ENCODE results near the gene XKR8.

The XKR8 gene, protein sequence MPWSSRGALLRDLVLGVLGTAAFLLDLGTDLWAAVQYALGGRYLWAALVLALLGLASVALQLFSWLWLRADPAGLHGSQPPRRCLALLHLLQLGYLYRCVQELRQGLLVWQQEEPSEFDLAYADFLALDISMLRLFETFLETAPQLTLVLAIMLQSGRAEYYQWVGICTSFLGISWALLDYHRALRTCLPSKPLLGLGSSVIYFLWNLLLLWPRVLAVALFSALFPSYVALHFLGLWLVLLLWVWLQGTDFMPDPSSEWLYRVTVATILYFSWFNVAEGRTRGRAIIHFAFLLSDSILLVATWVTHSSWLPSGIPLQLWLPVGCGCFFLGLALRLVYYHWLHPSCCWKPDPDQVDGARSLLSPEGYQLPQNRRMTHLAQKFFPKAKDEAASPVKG

DNA sequence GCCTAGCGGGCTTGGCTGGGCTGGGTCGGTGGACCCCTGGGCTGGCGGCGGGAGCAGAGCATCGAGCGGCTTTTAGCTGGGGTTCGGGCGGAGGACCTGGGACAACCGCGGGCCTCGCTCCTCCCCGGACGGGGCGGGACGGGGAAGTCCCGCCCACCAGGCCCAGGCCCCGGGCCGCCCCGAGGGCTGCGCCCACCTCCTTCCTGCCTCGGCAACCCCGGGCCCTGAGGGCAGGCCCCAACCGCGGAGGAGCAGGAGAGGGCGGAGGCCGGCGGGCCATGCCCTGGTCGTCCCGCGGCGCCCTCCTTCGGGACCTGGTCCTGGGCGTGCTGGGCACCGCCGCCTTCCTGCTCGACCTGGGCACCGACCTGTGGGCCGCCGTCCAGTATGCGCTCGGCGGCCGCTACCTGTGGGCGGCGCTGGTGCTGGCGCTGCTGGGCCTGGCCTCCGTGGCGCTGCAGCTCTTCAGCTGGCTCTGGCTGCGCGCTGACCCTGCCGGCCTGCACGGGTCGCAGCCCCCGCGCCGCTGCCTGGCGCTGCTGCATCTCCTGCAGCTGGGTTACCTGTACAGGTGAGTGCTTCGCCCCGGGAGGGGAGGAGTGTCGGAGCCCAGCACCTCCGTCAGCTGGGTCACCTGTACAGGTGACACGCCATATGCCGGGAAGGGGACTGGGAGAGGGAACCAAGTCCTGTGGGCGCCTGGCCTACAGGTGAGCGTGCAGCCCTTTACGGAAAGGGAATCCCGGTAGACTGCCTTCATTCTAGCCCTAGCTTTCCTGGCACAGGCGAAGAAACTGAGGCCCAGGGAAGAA, at the start of gene XKR8:
TSS of gene XKR8 (plus strand) at position 182 of the 812 bp plus-strand sequence. CDS start at position 279, 97 bp downstream.
- DNase-seq (ENCODE audit: low read depth): peak; percentile 68

DNA sequence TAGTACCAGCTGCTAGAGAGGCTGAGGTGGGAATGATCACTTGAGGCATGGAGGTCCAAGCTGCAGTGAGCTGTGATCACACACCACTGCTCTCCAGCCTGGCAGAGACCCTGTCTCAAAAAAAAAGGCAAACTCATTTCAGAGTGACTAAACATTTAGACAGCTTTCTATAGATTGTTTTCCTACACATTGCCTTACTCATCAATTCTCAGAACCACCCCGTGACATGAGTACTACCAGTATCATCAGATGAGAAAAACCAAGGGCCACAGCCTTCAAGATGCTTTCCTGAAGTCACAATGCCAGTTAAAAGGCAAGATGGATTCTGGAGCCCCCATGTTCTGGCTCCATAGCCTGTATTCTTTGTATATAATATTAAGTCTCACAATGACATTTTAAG, 47.3 kb upstream of the XKR8 start:
- no peak for DNase-seq (ENCODE audit: low read depth)

DNA sequence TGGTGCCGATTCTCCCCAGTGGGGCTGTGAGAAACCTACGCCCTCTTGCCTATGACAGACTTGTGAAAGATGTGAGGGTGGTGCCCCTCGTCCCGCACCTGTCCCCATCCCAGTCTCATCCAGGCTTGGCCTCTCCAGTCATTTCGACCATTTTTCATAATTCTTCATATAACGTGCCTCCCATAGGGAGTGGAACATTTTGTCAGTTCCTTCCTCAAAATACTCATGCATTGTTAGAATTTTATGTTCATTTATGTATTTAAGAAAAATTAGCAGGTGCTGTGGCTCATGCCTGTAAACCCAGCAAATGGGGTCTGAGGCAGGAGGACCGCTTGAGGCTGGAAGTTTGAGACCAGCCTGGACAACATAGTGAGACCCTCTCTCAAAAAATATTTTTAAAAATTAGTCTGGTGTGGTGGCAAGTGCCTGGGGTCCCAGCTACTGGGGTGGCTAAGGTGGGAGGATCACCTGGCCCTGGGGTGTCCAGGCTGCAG, 44.6 kb upstream of the XKR8 start:
- no peak for DNase-seq (ENCODE audit: low read depth)

DNA sequence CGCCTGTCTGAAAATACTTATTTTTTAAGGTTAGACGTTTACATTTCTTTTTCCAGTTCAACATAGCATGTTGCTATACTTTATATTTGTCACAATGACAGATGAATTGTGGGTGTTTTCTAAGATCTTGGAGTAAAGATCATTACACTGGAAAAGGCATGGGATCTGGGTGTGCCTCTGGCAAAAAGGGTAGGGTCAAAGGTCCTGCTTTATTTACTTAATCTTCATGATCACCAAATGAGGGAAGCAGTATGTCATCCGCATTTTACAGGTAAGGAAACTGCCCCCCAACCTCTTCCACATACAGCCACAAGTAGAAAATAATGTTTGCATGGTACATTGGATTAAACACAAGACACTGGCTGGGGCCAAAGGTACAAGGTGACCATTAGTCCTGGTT, 37.5 kb upstream of the XKR8 start:
- no peak for DNase-seq (ENCODE audit: low read depth)

DNA sequence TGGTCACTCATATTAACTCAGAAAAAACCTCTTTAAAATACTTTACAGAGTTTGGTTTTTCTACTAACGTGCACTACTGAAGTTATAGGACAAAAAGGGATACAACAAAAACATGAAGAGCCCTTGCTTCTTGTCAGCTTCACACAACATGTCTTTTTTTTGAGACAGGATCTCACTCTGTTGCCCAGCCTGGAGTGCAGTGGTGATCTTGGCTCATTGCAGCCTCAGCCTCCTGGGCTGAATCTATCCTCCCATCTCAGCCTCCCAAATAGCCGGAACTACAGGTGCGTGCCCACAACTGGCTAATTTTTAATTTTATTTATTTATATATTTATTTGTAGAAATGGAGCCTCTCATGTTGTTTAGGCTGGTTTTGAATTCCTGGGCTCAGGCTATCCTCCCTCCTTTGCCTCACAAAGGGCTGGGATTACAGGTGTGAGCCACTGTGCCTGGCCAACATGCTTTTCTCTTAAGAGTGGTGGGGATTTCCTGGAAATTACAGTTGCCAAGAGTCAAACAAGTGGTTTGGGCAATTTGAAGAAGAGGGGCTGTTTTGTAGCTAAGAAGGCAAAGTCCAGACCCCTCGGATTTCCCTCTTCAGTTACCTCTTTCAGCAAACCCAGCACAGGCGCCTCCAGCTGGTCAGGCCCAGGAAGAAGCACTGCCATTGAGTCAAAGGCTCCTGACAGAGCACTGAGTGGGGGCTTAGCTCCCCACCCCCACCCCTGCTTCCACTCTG, 31.4 kb upstream of the XKR8 start:
- DNase-seq (ENCODE audit: low read depth): no peak

DNA sequence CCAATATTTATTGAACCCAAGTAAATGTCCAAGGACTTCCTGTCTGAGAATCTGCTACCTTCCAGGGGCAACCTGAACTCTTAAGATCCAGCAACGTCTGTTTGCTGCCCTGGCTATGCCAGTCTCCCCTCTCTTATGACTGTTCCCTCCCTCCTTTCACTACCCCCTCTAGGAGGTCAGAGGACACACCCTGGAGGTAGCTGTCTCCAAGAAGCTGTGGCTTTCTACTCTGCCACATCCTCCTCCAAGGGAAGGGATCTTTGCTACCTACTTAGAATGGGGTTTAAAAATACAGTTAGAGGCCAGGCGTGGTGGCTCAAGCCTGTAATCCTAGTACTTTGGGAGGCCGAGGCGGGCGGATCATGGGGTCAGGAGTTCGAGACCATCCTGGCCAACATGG, 28.6 kb upstream of the XKR8 start:
- no peak for DNase-seq (ENCODE audit: low read depth)

DNA sequence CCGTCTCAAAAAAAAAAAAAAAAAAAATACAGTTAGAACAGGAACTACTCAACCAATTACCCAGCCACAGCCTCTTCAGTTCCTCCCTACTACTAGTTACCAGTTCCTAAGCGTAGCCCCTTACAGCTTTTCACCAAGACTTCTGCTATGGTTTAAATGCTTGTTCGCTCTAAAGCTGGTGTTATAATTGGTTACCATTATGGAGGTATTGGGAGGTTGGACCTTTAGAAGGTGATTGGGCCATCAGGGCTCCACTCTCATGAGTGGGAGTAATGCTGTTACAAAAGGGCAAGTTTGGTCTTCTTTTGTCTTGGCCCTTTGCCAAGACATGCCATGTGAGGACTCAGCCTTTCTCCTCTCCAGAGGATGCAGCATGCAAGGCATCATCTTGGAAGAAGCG, 28.0 kb upstream of the XKR8 start:
- peak; percentile 16 for DNase-seq (ENCODE audit: low read depth)

DNA sequence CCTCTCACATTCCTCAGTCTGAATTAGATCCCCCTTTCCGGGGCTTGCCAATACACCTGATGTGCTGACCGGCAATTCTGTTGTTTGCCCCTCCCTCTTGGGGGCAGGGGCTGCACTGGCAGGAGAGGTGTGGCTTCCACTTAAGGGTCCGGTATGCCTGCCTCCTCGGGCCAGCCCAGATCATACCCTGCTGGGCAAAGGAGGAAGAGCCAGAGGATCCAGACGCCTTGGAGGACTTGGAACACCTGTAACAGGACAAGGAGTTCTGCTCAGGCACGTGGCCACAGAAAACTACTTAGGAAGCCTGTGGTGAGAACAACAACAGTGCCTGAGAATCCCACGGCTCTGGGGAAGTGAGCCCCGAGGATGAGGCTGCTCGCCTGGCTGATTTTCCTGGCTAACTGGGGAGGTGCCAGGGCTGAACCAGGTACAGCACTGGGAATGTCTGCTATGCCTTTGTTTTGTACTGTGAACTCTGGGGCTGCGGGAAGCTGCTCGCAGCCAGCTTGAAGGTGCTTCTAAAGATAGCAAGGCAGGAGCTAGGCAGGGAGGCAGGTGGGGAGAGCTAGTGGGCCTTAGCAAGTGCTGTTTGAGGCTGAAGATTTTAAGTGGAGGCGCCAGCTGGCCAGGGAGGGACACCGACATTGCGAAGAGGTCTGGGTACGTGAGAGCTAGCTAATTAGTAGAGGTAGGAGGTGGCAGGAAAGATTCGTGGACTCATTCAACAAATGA, 24.8 kb upstream of the XKR8 start, which contains the start of gene SMPDL3B:
TSS of gene SMPDL3B (plus strand) at position 183 of the 732 bp plus-strand sequence. CDS start at position 367, 184 bp downstream.
- no peak for DNase-seq (ENCODE audit: low read depth)

DNA sequence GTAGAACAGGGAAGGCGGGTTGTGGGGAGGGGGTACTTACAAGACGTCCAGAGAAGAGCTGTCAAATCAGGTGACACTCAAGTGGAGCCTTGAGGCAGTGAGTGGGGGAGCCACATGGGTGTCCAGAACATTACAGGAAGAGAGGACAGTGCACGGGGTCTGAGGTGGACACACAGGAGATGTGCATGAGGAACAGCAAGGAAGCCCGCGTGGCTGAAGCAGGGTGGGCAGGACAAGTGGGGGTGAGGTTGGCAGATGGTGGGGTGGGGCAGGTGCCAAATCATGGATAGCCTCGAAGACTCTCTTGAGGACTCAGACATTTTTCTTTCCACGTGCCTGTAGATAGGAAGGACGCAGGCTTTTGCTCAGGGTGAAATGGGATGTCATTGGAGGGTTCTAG, 24.1 kb upstream of the XKR8 start:
- no peak for DNase-seq (ENCODE audit: low read depth)

DNA sequence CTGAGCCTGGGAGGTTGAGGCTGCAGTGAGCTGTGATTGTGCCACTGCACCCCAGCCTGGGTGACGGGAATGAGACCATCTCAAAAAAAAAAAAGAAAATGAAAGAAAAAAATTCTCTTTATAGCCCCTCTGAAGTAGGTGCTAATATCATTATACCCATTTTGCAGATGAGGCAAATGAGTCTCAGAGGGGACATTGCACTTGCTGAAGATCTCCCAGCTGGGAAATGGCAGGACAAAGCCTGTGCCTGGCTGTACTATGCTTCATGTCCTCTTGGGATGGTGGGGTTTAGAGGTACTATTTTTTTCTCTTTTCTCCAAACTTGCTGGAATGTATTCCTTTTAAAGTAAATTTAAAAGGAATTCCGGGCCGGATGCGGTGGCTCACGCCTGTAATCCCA, 23.4 kb upstream of the XKR8 start:
- no peak for DNase-seq (ENCODE audit: low read depth)

DNA sequence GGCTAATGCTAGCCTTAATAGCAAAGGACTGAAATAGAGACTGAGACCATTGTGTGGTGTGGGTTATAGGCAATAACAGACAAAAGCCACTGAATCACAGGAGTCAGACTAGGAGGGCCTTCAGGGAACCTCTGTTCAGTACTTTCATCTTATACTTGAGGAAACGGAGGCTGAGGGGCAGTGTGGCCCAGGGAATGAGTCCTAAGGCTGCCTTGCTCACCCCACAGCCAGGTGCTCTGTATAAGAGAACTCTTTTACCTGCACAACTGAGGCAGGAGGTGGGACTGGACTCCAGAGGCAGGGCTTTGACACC, 22.3 kb upstream of the XKR8 start:
- no peak for DNase-seq (ENCODE audit: low read depth)

DNA sequence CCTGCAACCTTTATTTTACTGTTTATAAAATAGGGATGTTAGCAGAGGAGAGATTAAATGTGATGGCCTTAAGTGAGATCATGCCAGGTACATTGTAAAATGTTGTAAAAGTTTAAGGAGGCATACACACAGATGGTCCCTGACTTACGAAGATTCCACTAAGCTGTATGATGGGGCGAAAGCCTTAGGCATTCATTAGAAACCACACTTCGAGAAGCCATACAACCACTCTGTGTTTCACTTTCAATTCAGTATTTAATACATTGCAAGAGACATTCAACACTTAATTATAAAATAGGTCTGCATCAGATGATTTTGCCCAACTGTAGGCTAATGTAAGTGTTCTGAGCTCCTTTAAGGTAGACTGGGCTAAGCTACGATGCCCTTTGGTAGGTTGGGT, 21.3 kb upstream of the XKR8 start:
- no peak for DNase-seq (ENCODE audit: low read depth)

DNA sequence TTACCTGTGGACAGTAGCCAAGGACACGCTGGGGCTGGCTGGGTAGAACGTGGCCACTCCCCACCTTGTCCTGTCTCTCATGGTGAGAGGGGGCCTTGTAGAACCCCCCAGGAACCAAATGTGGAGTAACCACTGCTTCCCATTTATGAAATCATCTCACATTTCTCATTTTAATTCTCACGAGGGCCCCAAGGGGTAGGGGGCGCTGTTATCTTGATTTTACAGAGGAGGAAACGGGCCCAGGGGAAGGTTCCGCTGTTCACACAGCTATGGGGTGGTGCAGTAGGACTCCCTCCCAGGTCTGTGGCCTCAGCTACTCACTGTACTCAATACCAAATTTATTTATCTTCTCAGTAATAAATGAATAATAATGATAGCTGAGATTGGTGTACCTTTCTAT, 19.5 kb upstream of the XKR8 start:
- DNase-seq (ENCODE audit: low read depth): peak; percentile 16

DNA sequence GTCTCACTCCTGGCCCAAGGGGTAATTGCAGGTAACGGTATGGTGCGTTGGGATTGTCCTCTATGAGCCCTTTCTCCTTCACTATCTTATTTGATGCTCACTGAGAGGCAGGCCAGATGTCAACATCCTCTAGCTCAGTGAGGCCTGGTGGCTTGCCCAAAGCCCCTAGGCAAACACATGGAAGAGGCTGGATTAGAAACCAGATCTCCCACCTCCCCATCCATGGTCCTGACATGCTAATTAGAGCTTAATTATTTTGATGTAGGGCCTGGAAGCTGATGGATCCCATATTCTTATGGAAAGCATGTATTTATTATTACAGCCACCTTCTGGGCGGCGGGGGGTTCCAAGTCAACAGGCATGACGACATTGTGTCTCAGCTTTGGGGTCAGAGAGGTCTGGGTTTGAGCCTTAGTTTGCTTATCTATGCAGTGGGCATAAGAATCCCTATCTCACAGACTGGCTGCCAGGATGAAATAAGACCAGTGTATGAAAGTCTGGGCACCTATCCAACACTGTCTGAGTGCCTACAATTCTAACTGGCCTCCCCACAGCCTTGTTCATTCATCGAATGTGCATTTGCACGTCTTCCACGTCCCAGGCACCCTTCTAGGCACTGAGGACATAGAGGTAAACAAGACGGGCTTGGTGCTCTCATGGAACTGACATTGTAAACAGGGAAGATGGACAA, 18.8 kb upstream of the XKR8 start:
- peak; percentile 29 for DNase-seq (ENCODE audit: low read depth)

DNA sequence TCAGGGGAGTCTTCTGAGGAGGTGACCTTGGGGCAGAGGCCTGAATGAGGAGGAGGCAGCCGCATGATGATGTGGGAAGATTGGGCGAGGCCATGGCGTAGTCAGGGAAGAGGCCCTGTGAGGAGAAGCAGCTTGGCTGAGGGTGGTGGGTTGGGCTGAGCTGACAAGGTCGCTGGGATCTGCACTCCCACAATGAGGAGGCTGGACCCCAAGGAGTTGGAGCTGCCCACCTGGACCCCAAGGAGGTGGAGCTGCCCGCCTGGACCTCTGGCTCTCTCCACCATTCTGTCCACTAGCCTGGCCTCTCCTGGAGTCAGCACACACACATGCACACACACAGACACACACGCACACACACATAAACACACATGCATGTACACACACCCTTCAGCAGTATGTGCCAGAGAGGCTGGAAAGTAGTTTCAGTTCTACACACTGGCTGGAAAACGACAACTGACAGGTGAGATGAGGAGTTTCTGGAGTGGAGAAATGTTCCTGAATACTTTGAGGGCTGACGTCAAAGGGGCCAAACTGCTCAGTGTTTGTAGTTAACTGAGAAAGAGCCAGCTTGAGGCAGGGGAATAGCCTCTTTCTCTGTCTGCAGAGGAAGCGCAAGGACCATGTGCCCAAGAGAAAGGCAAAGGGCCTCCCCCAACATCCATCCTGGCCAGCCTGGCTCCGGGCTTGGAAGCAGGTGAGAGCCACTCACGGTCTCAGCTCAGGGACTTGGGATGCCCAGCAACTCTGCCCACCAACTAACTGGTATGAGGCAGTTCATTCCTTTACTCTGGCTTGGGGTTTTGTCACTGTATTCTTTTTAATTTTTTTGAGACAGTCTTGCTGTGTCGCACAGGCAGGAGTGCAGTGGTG, 17.9 kb upstream of the XKR8 start:
- DNase-seq (ENCODE audit: low read depth): peak; percentile 32

DNA sequence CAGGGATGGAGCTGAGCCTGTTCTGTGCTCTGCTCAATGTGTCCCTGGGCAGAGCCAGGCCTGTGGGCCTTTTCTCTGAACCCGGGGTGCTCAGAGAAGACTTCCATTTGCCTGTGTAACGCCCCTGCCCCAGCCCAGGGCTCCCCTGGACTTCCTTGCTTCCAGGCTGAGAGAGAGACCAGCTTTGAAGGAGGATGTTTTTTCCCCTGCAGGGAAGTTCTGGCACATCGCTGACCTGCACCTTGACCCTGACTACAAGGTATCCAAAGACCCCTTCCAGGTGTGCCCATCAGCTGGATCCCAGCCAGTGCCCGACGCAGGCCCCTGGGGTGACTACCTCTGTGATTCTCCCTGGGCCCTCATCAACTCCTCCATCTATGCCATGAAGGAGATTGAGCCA, 14.8 kb upstream of the XKR8 start:
- no peak for DNase-seq (ENCODE audit: low read depth)

DNA sequence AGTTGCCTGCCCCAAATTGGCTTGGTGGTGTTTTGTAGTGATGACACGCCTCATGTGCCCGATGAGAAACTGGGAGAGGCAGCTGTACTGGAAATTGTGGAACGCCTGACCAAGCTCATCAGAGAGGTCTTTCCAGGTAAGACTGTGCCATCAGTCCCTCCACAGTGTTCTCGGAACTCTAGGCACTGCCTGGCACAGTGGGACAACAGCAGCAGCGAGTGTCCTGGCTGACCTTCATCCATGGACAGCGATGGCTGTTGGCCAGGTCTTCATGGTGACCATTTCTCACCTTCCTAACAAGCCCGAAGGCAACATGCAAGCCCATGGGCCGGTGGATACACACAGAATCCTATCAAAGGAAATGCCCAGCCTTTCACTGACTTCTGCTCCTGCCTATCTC, 10.7 kb upstream of the XKR8 start:
- no peak for DNase-seq (ENCODE audit: low read depth)

DNA sequence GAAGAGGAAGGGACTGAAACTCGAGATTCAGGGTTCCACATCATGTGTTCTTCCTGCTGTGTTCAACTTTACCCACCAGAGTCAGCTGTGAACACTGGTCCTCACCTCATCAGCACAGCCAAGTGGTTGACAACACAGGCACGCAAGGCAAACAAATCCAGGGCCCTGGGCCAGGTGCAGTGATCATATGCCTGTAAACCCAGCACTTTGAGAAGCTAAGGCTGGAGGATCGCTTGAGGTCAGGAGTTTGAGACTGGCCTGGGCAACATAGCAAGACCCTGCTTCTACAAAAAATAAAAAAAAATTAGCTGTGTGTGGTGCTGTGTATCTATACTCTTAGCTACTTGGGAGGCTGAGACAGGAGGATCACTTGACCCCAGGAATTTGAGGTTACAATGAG, 8.4 kb upstream of the XKR8 start:
- DNase-seq (ENCODE audit: low read depth): no peak

DNA sequence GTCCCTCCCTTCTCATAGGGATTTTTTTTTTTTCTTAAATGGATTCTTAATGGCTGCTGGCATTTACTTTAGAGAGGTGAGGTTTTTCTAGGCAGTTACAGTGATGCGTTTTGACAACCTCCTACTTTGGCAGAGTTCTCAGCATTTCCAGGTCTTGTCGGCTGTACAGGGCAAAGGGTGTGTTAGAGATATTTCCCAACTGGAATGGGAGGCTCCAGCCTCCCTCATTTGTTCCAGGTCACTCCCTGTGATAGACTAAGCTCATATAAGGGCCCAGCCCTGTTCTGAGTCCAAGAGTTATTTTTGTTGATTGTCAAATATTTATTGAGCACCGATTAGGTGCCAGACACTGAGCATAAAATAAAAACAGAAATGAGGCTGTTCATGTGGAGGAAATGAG, 7.6 kb upstream of the XKR8 start:
- no peak for DNase-seq (ENCODE audit: low read depth)

DNA sequence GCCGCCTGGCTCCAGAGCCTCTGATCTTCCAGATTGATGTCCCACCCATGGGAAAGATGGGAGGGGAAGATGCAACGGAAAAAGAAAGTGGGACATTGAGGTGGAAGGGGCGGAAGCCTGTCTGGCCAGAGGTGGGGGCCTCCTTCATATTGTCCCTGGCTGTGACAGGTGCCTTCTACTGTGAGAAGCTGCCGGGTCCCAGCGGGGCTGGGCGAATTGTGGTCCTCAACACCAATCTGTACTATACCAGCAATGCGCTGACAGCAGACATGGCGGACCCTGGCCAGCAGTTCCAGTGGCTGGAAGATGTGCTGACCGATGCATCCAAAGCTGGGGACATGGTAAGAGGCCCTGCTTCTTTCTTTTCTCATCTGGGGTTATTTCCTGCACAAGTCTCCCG, 5.6 kb upstream of the XKR8 start:
- DNase-seq (ENCODE audit: low read depth): no peak
